ENCODE data around the gene RGR. TPM values are rescaled to one million over a fixed set of nuclear protein-coding genes. Genes with fewer than 3 reads are reported as not detected.

Gene RGR
- total and polyA plus RNA-seq, 4 donors = 0.05 to 0.65 (median 0.31) TPM; not detected in 1

- Histone ChIP-seq H3K27ac (ENCODE audit: low read depth in 1 of 2, low read length in 1 of 2) (no peak overlapping the region), H3K4me3 (no peak overlapping the region), H3K9ac (ENCODE audit: insufficient read depth in 1 of 2, low read length in 2 of 2) (no peak overlapping the region), H3K27me3 (ENCODE audit: control insufficient read depth in 3 of 3, insufficient read depth in 3 of 3, low read length in 2 of 3) (peaks cover 0 to 2% (median 0%) of the 10 kb centered on the region in 3 donors), H3K9me3 (ENCODE audit: control insufficient read depth in 4 of 4, insufficient read depth in 3 of 4, low read length in 3 of 4) (peaks cover 0 to 4% (median 2%) of the 10 kb centered on the region in 4 donors), H3K36me3 (ENCODE audit: control insufficient read depth in 4 of 4, insufficient read depth in 4 of 4, low read length in 4 of 4) (no peaks in the 10 kb centered on the region), H3K4me1 (ENCODE audit: control insufficient read depth in 5 of 5, insufficient read depth in 5 of 5, low read length in 5 of 5) (no peaks in the 10 kb centered on the region)
- ATAC-seq (ENCODE audit: insufficient read depth, low FRiP score) (no peak), DNase-seq (no peak)
- WGBS, 2 donors = 79 to 82% methylated on average over 6 of the region's 6 CpGs
- no peak for TF ChIP-seq CTCF (IDR thresholded peaks at IDR 0.05; ENCODE audit: control extremely low read depth, extremely low read depth)
These were observed 2.6 kb downstream of the RGR start for GRCh38 chr10:84247496-84247895.

GRCh38 chr10:84248794-84249193 is 3.9 kb downstream of the RGR start:
- WGBS, 2 donors = 75 to 82% methylated on average over 12 of the region's 12 CpGs
- Histone ChIP-seq H3K36me3 (ENCODE audit: control insufficient read depth in 4 of 4, insufficient read depth in 4 of 4, low read length in 4 of 4) (no peaks in the 10 kb centered on the region), H3K27ac (ENCODE audit: low read depth in 1 of 2, low read length in 1 of 2) (no peak overlapping the region), H3K4me1 (ENCODE audit: control insufficient read depth in 5 of 5, insufficient read depth in 5 of 5, low read length in 5 of 5) (no peaks in the 10 kb centered on the region), H3K4me3 (no peak overlapping the region), H3K9ac (ENCODE audit: insufficient read depth in 1 of 2, low read length in 2 of 2) (no peak overlapping the region), H3K27me3 (ENCODE audit: control insufficient read depth in 3 of 3, insufficient read depth in 3 of 3, low read length in 2 of 3) (peaks cover 0 to 2% (median 0%) of the 10 kb centered on the region in 3 donors), H3K9me3 (ENCODE audit: control insufficient read depth in 4 of 4, insufficient read depth in 3 of 4, low read length in 3 of 4) (peaks cover 0 to 4% (median 2%) of the 10 kb centered on the region in 4 donors)
- no peak for TF ChIP-seq CTCF (IDR thresholded peaks at IDR 0.05; ENCODE audit: control extremely low read depth, extremely low read depth)
- DNase-seq (no peak), ATAC-seq (ENCODE audit: insufficient read depth, low FRiP score) (no peak)

GRCh38 chr10:84254552-84255478 is 10.0 kb downstream of the RGR start:
- no peaks in the 10 kb centered on the region for H3K36me3 ChIP-seq (ENCODE audit: control insufficient read depth in 4 of 4, insufficient read depth in 4 of 4, low read length in 4 of 4)
- no peaks in the 10 kb centered on the region for H3K4me1 ChIP-seq (ENCODE audit: control insufficient read depth in 5 of 5, insufficient read depth in 5 of 5, low read length in 5 of 5)
- no peak overlapping the region for H3K27ac ChIP-seq (ENCODE audit: low read depth in 1 of 2, low read length in 1 of 2)
- no peak overlapping the region for H3K4me3 ChIP-seq
- H3K9me3 ChIP-seq (ENCODE audit: control insufficient read depth in 4 of 4, insufficient read depth in 3 of 4, low read length in 3 of 4) = peaks cover 0 to 4% (median 2%) of the 10 kb centered on the region in 4 donors
- 63 to 64% methylated on average over 10 of the region's 10 CpGs for WGBS, 2 donors
- no peaks in the 10 kb centered on the region for H3K27me3 ChIP-seq (ENCODE audit: control insufficient read depth in 3 of 3, insufficient read depth in 3 of 3, low read length in 2 of 3)
- TF ChIP-seq CTCF (IDR thresholded peaks at IDR 0.05; ENCODE audit: control extremely low read depth, extremely low read depth) = no peak
- H3K9ac ChIP-seq (ENCODE audit: insufficient read depth in 1 of 2, low read length in 2 of 2) = no peak overlapping the region
- no peak for ATAC-seq (ENCODE audit: insufficient read depth, low FRiP score)
- DNase-seq = no peak
